Suprapubic skin (tissue), 4 donors: ENCODE results near the gene VMAC.

ENCODE experiments used
- CTCF ChIP-seq, 2 donors: fragments of 200-600 bp in 1 of 2; fragments of 450-650 bp in 1 of 2; sonication (generic) in 1 of 2; IDR thresholded peaks; one replicate each; pipeline ENCODE4 v1.5.1; 2016 to 2019; ENCODE audit warnings: antibody characterized with exemption in 2 of 2, mild to moderate bottlenecking in 1 of 2, moderate library complexity in 1 of 2
- POLR2A ChIP-seq, 2 donors: fragments of 450-650 bp; IDR thresholded peaks; one replicate each; pipeline ENCODE4 v1.6.1; 2017; ENCODE audit warnings: antibody characterized with exemption in 2 of 2, mild to moderate bottlenecking in 2 of 2, moderate library complexity in 2 of 2
- POLR2AphosphoS5 ChIP-seq, 3 donors: sonication (generic); formaldehyde crosslinking; IDR thresholded peaks; one replicate each; pipeline ENCODE4 v1.6.1; 2017; ENCODE audit warnings: antibody characterized with exemption in 3 of 3

GRCh38 chr19:5936292-5936592 is 31.6 kb downstream of the VMAC start:
- no peak for TF ChIP-seq CTCF (IDR thresholded peaks at IDR 0.05)
- TF ChIP-seq POLR2A (IDR thresholded peaks at IDR 0.05), result no peak
- no peak for TF ChIP-seq POLR2AphosphoS5 (IDR thresholded peaks at IDR 0.05)
